ENCODE results near the gene IFFO2. TPM values are rescaled to one million over a fixed set of nuclear protein-coding genes. Genes with fewer than 3 reads are reported as not detected.

IFFO2 gene
- total RNA-seq, 1 experiment from 2014 or later = 15.6 TPM

GRCh38 chr1:18866846-18867245 is 89.6 kb downstream of the IFFO2 start:
- ChIA-PET POLR2A (no interaction called here), CTCF (interaction anchor here (1.1 kb wide), 1 partner anchor 8 kb away, joined by 4 read pairs; no protein-coding TSS in a partner anchor), RAD21 (ENCODE audit: low non-redundant PET in 1 of 2, low total read pairs in 2 of 2, uncharacterized antibody in 2 of 2, unreplicated experiment in 2 of 2) (no interaction called here)
- no peak for ATAC-seq
- no peak for DNase-seq (ENCODE audit: low read depth, low spot score)
- Histone ChIP-seq H3K4me1 (ENCODE audit: control insufficient read depth in 1 of 2, insufficient read depth in 2 of 2, low read length in 2 of 2) (no peaks in the 10 kb centered on the region), H3K4me3 (replicated peaks in 1 of 2; ENCODE audit: low read depth in 1 of 2, low read length in 2 of 2) (no peak overlapping the region), H4K20me1 (ENCODE audit: insufficient read depth) (no peaks in the 10 kb centered on the region), H3K79me2 (ENCODE audit: insufficient read depth, low read length) (no peaks in the 10 kb centered on the region), H3K4me2 (ENCODE audit: low read length) (no peak overlapping the region), H3K9me3 (ENCODE audit: control insufficient read depth in 1 of 2, insufficient read depth in 1 of 2, low read depth in 1 of 2, low read length in 2 of 2) (no peaks in the 10 kb centered on the region), H3K36me3 (ENCODE audit: control insufficient read depth in 1 of 2, insufficient read depth in 2 of 2, low read length in 2 of 2) (no peaks in the 10 kb centered on the region), H3K9ac (ENCODE audit: low read length) (no peak overlapping the region), H3K27me3 (ENCODE audit: insufficient read depth, low read length) (0 out of 2 replicates have a peak, but pooled peaks cover 3% of the 10 kb centered on the region), H2AFZ (ENCODE audit: low read depth, low read length, poor library complexity, severe bottlenecking) (no peak overlapping the region), H3K27ac (ENCODE audit: low read depth, low read length) (no peak overlapping the region), H3K9me2 (ENCODE audit: insufficient read depth) (no peaks in the 10 kb centered on the region)
- intact Hi-C loops (cut with micrococcal nuclease) = no loop called here
- no TSS peak for BruUV-seq (replicated peaks)
- TF ChIP-seq YY1 (IDR thresholded peaks at IDR 0.05; ENCODE audit: extremely low read depth, insufficient replicate concordance, low read depth, low read length) (no peak), CEBPB (IDR thresholded peaks at IDR 0.05; ENCODE audit: low read depth) (no peak), RAD21 (IDR thresholded peaks at IDR 0.05; ENCODE audit: low read depth) (no peak)
- TF ChIP-seq, protein P1, sequence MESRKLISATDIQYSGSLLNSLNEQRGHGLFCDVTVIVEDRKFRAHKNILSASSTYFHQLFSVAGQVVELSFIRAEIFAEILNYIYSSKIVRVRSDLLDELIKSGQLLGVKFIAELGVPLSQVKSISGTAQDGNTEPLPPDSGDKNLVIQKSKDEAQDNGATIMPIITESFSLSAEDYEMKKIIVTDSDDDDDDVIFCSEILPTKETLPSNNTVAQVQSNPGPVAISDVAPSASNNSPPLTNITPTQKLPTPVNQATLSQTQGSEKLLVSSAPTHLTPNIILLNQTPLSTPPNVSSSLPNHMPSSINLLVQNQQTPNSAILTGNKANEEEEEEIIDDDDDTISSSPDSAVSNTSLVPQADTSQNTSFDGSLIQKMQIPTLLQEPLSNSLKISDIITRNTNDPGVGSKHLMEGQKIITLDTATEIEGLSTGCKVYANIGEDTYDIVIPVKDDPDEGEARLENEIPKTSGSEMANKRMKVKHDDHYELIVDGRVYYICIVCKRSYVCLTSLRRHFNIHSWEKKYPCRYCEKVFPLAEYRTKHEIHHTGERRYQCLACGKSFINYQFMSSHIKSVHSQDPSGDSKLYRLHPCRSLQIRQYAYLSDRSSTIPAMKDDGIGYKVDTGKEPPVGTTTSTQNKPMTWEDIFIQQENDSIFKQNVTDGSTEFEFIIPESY (IDR thresholded peaks at IDR 0.05; ENCODE audit: extremely low read depth, insufficient replicate concordance, low read length) = no peak

- BruUV-seq (replicated peaks) = no TSS peak
- 0 out of 2 replicates have a peak, but pooled peaks cover 3% of the 10 kb centered on the region for H3K27me3 ChIP-seq (ENCODE audit: insufficient read depth, low read length)
- H3K27ac ChIP-seq (ENCODE audit: low read depth, low read length) = no peak overlapping the region
- POLR2A ChIA-PET = no interaction called here
- no peak overlapping the region for H2AFZ ChIP-seq (ENCODE audit: low read depth, low read length, poor library complexity, severe bottlenecking)
- intact Hi-C loops (cut with micrococcal nuclease) = no loop called here
- no peak for DNase-seq (ENCODE audit: low read depth, low spot score)
- no peaks in the 10 kb centered on the region for H3K36me3 ChIP-seq (ENCODE audit: control insufficient read depth in 1 of 2, insufficient read depth in 2 of 2, low read length in 2 of 2)
- CTCF ChIA-PET = interaction anchor here (1.1 kb wide), 1 partner anchor 9 kb away, joined by 4 read pairs; no protein-coding TSS in a partner anchor
- H3K4me1 ChIP-seq (ENCODE audit: control insufficient read depth in 1 of 2, insufficient read depth in 2 of 2, low read length in 2 of 2) = no peaks in the 10 kb centered on the region
- H4K20me1 ChIP-seq (ENCODE audit: insufficient read depth) = no peaks in the 10 kb centered on the region
- no peak overlapping the region for H3K4me2 ChIP-seq (ENCODE audit: low read length)
- no peaks in the 10 kb centered on the region for H3K9me3 ChIP-seq (ENCODE audit: control insufficient read depth in 1 of 2, insufficient read depth in 1 of 2, low read depth in 1 of 2, low read length in 2 of 2)
- H3K9me2 ChIP-seq (ENCODE audit: insufficient read depth) = no peaks in the 10 kb centered on the region
- RAD21 ChIA-PET (ENCODE audit: low non-redundant PET in 1 of 2, low total read pairs in 2 of 2, uncharacterized antibody in 2 of 2, unreplicated experiment in 2 of 2) = no interaction called here
- no peaks in the 10 kb centered on the region for H3K79me2 ChIP-seq (ENCODE audit: insufficient read depth, low read length)
- no peak overlapping the region for H3K9ac ChIP-seq (ENCODE audit: low read length)
- H3K4me3 ChIP-seq (replicated peaks in 1 of 2; ENCODE audit: low read depth in 1 of 2, low read length in 2 of 2) = no peak overlapping the region
- no peak for ATAC-seq
- TF ChIP-seq POLR2AphosphoS5 (IDR thresholded peaks at IDR 0.05; ENCODE audit: low read depth, low read length) (no peak), SIN3A (IDR thresholded peaks at IDR 0.05; ENCODE audit: low read depth) (no peak), TCF7L2 (IDR thresholded peaks at IDR 0.05; ENCODE audit: borderline replicate concordance, extremely low read depth, insufficient read depth, insufficient read length) (no peak), EGR1 (IDR thresholded peaks at IDR 0.05; ENCODE audit: low read depth) (no peak), CTCF (IDR thresholded peaks at IDR 0.05 in 2 of 3, conservative IDR thresholded peaks at IDR 0.05 in 1 of 3; ENCODE audit: borderline replicate concordance in 1 of 3, insufficient read depth in 1 of 3, low read depth in 2 of 3, low read length in 2 of 3) (no peak), ELF1 (IDR thresholded peaks at IDR 0.05; ENCODE audit: borderline replicate concordance, low read depth) (no peak), FOSL1 (IDR thresholded peaks at IDR 0.05; ENCODE audit: low read depth) (no peak), RAD21 (IDR thresholded peaks at IDR 0.05; ENCODE audit: low read depth) (no peak), JUND (IDR thresholded peaks at IDR 0.05) (no peak), YY1 (IDR thresholded peaks at IDR 0.05; ENCODE audit: extremely low read depth, insufficient replicate concordance, low read depth, low read length) (no peak), POLR2A (IDR thresholded peaks at IDR 0.05; ENCODE audit: borderline replicate concordance, extremely low read depth, insufficient read depth, insufficient read length) (no peak), EZH2 (IDR thresholded peaks at IDR 0.05) (no peak)
- TF ChIP-seq, protein P2, sequence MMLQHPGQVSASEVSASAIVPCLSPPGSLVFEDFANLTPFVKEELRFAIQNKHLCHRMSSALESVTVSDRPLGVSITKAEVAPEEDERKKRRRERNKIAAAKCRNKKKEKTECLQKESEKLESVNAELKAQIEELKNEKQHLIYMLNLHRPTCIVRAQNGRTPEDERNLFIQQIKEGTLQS (IDR thresholded peaks at IDR 0.05) = no peak
Observed at GRCh38 chr1:18866314-18866713, 90.2 kb downstream of the IFFO2 start.
